ENCODE results near the gene CCR8. TPM values are rescaled to one million over a fixed set of nuclear protein-coding genes. Genes with fewer than 3 reads are reported as not detected.

Gene CCR8
- polyA plus RNA-seq, 1 experiment: not detected

GRCh38 chr3:39372833-39373232 is 43.3 kb downstream of the CCR8 start:
- Histone ChIP-seq H3K9me3 (ENCODE audit: control insufficient read depth, insufficient read depth, low read length) (no peaks in the 10 kb centered on the region), H3K4me3 (ENCODE audit: low read depth, low read length) (no peak overlapping the region), H3K27ac (ENCODE audit: low read depth, low read length) (no peak overlapping the region), H3K27me3 (ENCODE audit: control insufficient read depth, insufficient read depth, low read length) (peaks cover 13% of the 10 kb centered on the region)
- ChIA-PET POLR2A (no interaction called here), CTCF (no interaction called here)
- no peak for TF ChIP-seq CTCF (IDR thresholded peaks at IDR 0.05; ENCODE audit: low read depth, low read length)
- no peak for DNase-seq (ENCODE audit: low read depth, low spot score)

- TF ChIP-seq CTCF (IDR thresholded peaks at IDR 0.05; ENCODE audit: low read depth, low read length): no peak
- no peaks in the 10 kb centered on the region for H3K9me3 ChIP-seq (ENCODE audit: control insufficient read depth, insufficient read depth, low read length)
- H3K4me3 ChIP-seq (ENCODE audit: low read depth, low read length): no peak overlapping the region
- POLR2A ChIA-PET: no interaction called here
- CTCF ChIA-PET: interaction anchor here (0.9 kb wide), 1 partner anchor 250 kb away, joined by 3 read pairs; no protein-coding TSS in a partner anchor
- no peak overlapping the region for H3K27ac ChIP-seq (ENCODE audit: low read depth, low read length)
- peaks cover 13% of the 10 kb centered on the region for H3K27me3 ChIP-seq (ENCODE audit: control insufficient read depth, insufficient read depth, low read length)
- no peak for DNase-seq (ENCODE audit: low read depth, low spot score)
Observed at GRCh38 chr3:39376959-39377634, 47.6 kb downstream of the CCR8 start.

GRCh38 chr3:39378088-39378487 is 48.6 kb downstream of the CCR8 start:
- no peak for DNase-seq (ENCODE audit: low read depth, low spot score)
- H3K27me3 ChIP-seq (ENCODE audit: control insufficient read depth, insufficient read depth, low read length): peaks cover 13% of the 10 kb centered on the region
- ChIA-PET POLR2A (no interaction called here), CTCF (interaction anchor here (0.6 to 1.1 kb wide), 6 partner anchors 9 to 272 kb away, joined by 3 to 6 read pairs (median 3); no protein-coding TSS in a partner anchor)
- peak; percentile 64 for TF ChIP-seq CTCF (IDR thresholded peaks at IDR 0.05; ENCODE audit: low read depth, low read length)
- H3K4me3 ChIP-seq (ENCODE audit: low read depth, low read length): no peak overlapping the region
- no peak overlapping the region for H3K27ac ChIP-seq (ENCODE audit: low read depth, low read length)
- H3K9me3 ChIP-seq (ENCODE audit: control insufficient read depth, insufficient read depth, low read length): no peaks in the 10 kb centered on the region

- H3K27ac ChIP-seq (ENCODE audit: low read depth, low read length): no peak overlapping the region
- H3K9me3 ChIP-seq (ENCODE audit: control insufficient read depth, insufficient read depth, low read length): peaks cover 6% of the 10 kb centered on the region; the same call in 1 of the 2 replicates
- no peak overlapping the region for H3K4me3 ChIP-seq (ENCODE audit: low read depth, low read length)
- ChIA-PET POLR2A (no interaction called here), CTCF (interaction anchor here (0.9 kb wide), 1 partner anchor 18 kb away, joined by 3 read pairs; no protein-coding TSS in a partner anchor)
- DNase-seq (ENCODE audit: low read depth, low spot score): no peak
- no peak for TF ChIP-seq CTCF (IDR thresholded peaks at IDR 0.05; ENCODE audit: low read depth, low read length)
- peaks cover 10% of the 10 kb centered on the region for H3K27me3 ChIP-seq (ENCODE audit: control insufficient read depth, insufficient read depth, low read length)
Observed at GRCh38 chr3:39378957-39379777, 49.7 kb downstream of the CCR8 start.

GRCh38 chr3:39379778-39380155 is 50.3 kb downstream of the CCR8 start:
- Histone ChIP-seq H3K9me3 (ENCODE audit: control insufficient read depth, insufficient read depth, low read length) (peaks cover 6% of the 10 kb centered on the region; the same call in 1 of the 2 replicates), H3K27me3 (ENCODE audit: control insufficient read depth, insufficient read depth, low read length) (peaks cover 10% of the 10 kb centered on the region), H3K27ac (ENCODE audit: low read depth, low read length) (no peak overlapping the region), H3K4me3 (ENCODE audit: low read depth, low read length) (no peak overlapping the region)
- CTCF ChIA-PET: interaction anchor here (0.6 kb wide), 1 partner anchor 36 kb away, joined by 4 read pairs; no protein-coding TSS in a partner anchor
- DNase-seq (ENCODE audit: low read depth, low spot score): no peak
- no peak for TF ChIP-seq CTCF (IDR thresholded peaks at IDR 0.05; ENCODE audit: low read depth, low read length)
- POLR2A ChIA-PET: no interaction called here
